Sigmoid colon (tissue), 4 donors: Measurements from ENCODE around the gene HORMAD2.

Experiments used
- CTCF ChIP-seq, 4 experiments: fragments of 450-650 bp in 3 of 4; fragments of 200-600 bp in 1 of 4; IDR thresholded peaks; one replicate each; pipeline ENCODE4 v1.5.1; 2016 to 2019; ENCODE audit warnings: antibody characterized with exemption in 4 of 4, mild to moderate bottlenecking in 3 of 4, moderate library complexity in 2 of 4
- POLR2A ChIP-seq, 2 donors: fragments of 450-650 bp; IDR thresholded peaks; one replicate each; pipeline ENCODE4 v1.6.1; 2016; ENCODE audit warnings: antibody characterized with exemption in 2 of 2, mild to moderate bottlenecking in 2 of 2, moderate library complexity in 2 of 2
- POLR2AphosphoS5 ChIP-seq, 4 donors: sonication (generic); formaldehyde crosslinking; IDR thresholded peaks; one replicate each; pipeline ENCODE4 v1.6.1; 2017; ENCODE audit warnings: antibody characterized with exemption in 4 of 4

DNA sequence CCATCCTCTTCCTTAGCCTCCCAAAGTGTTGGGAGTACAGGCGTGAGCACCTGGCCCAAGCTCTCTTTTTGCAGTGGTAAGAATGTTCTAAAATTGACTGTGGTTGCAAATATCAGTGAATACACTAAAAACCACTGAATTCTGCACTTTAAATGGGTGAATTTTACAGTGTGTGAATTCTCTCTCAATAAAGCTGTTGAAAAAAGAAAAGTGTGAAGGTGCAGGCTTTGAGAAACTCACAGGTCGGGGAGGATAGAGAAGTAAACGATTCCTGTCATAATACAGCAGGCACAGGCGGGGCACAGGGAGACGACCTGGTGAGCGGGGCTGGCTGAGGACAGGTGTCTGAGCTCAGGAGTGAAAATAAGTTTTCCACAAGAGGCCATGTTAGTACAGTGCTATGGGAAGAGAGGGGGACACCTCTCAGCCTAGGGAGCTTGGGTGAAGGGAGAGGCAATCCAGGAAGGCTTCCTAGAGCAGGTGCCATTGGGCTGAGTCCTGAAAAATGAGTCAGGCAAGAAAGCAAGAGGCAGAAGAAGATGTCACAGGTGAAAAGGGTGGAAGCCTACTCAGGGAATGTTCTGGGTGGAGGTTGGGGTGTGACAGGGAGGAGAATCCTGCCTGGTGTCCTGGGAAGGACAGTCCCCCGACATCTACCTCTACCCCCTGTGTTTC is 140.2 kb downstream of the HORMAD2 start:
- TF ChIP-seq CTCF (IDR thresholded peaks at IDR 0.05) (no peak), POLR2A (IDR thresholded peaks at IDR 0.05) (no peak), POLR2AphosphoS5 (IDR thresholded peaks at IDR 0.05) (no peak)
